ENCODE results near the gene CREB5. TPM values are rescaled to one million over a fixed set of nuclear protein-coding genes. Genes with fewer than 3 reads are reported as not detected.

The CREB5 gene
- polyA plus RNA-seq, 1 donor from 2014 or later = 3.7 TPM

GRCh38 chr7:28707291-28707690, 295.0 kb downstream of the CREB5 start:
- H3K4me3 ChIP-seq (ENCODE audit: low read length) = peak overlapping the region; percentile 60
- H3K9ac ChIP-seq (ENCODE audit: low read length) = peak overlapping the region; percentile 63
- H3K36me3 ChIP-seq (ENCODE audit: insufficient read depth, low read length) = no peaks in the 10 kb centered on the region
- H3K27me3 ChIP-seq (ENCODE audit: insufficient read depth, low read depth, low read length) = no peaks in the 10 kb centered on the region
- no peaks in the 10 kb centered on the region for H3K79me2 ChIP-seq (replicated peaks; ENCODE audit: insufficient read depth, low read length)
- no peaks in the 10 kb centered on the region for H3K9me2 ChIP-seq (ENCODE audit: insufficient read depth, low read length)
- peak overlapping the region; percentile 33 for H3K4me2 ChIP-seq (ENCODE audit: low read length)
- no peaks in the 10 kb centered on the region for H4K20me1 ChIP-seq (ENCODE audit: insufficient read depth)
- H3K9me3 ChIP-seq (ENCODE audit: low read length) = no peaks in the 10 kb centered on the region
- H3K27ac ChIP-seq (ENCODE audit: low read length) = peak overlapping the region; percentile 90
- no peak overlapping the region for H2AFZ ChIP-seq (ENCODE audit: low read depth, low read length)
- H3F3A ChIP-seq (ENCODE audit: insufficient read depth, low read length, poor library complexity, severe bottlenecking) = peaks cover 23% of the 10 kb centered on the region
- TF ChIP-seq REST (IDR thresholded peaks at IDR 0.05; ENCODE audit: borderline replicate concordance) (no peak), TAF1 (IDR thresholded peaks at IDR 0.05; ENCODE audit: low read depth) (no peak), EP300 (conservative IDR thresholded peaks at IDR 0.05; ENCODE audit: poor library complexity, severe bottlenecking) (no peak), MXI1 (conservative IDR thresholded peaks at IDR 0.05; ENCODE audit: poor library complexity, severe bottlenecking) (no peak), POLR2AphosphoS5 (IDR thresholded peaks at IDR 0.05) (no peak), CTCF (IDR thresholded peaks at IDR 0.05; ENCODE audit: poor library complexity, severe bottlenecking) (no peak), RAD21 (conservative IDR thresholded peaks at IDR 0.05) (no peak), SMC3 (conservative IDR thresholded peaks at IDR 0.05; ENCODE audit: poor library complexity) (no peak), EZH2 (IDR thresholded peaks at IDR 0.05; ENCODE audit: borderline replicate concordance, insufficient read depth, low read length, poor library complexity, severe bottlenecking) (no peak)

- Histone ChIP-seq H3K9me3 (ENCODE audit: low read length) (no peaks in the 10 kb centered on the region), H3K9me2 (ENCODE audit: insufficient read depth, low read length) (no peaks in the 10 kb centered on the region), H3K27me3 (ENCODE audit: insufficient read depth, low read depth, low read length) (no peaks in the 10 kb centered on the region), H3K4me3 (ENCODE audit: low read length) (peak overlapping the region; percentile 60), H4K20me1 (ENCODE audit: insufficient read depth) (no peaks in the 10 kb centered on the region), H3F3A (ENCODE audit: insufficient read depth, low read length, poor library complexity, severe bottlenecking) (peaks cover 23% of the 10 kb centered on the region), H3K79me2 (replicated peaks; ENCODE audit: insufficient read depth, low read length) (no peaks in the 10 kb centered on the region), H2AFZ (ENCODE audit: low read depth, low read length) (peak overlapping the region; percentile 18), H3K36me3 (ENCODE audit: insufficient read depth, low read length) (no peaks in the 10 kb centered on the region), H3K9ac (ENCODE audit: low read length) (peak overlapping the region; percentile 63), H3K27ac (ENCODE audit: low read length) (peak overlapping the region; percentile 90), H3K4me2 (ENCODE audit: low read length) (peak overlapping the region; percentile 33)
- peak; percentile 54 for TF ChIP-seq RAD21 (conservative IDR thresholded peaks at IDR 0.05)
- TF ChIP-seq TAF1 (IDR thresholded peaks at IDR 0.05; ENCODE audit: low read depth) = peak; percentile 14
- no peak for TF ChIP-seq EZH2 (IDR thresholded peaks at IDR 0.05; ENCODE audit: borderline replicate concordance, insufficient read depth, low read length, poor library complexity, severe bottlenecking)
- peak; percentile 52 for TF ChIP-seq SMC3 (conservative IDR thresholded peaks at IDR 0.05; ENCODE audit: poor library complexity)
- peak; percentile 86 for TF ChIP-seq REST (IDR thresholded peaks at IDR 0.05; ENCODE audit: borderline replicate concordance)
- TF ChIP-seq EP300 (conservative IDR thresholded peaks at IDR 0.05; ENCODE audit: poor library complexity, severe bottlenecking) = peak; percentile 62
- TF ChIP-seq POLR2AphosphoS5 (IDR thresholded peaks at IDR 0.05) = peak; percentile 51
- no peak for TF ChIP-seq CTCF (IDR thresholded peaks at IDR 0.05; ENCODE audit: poor library complexity, severe bottlenecking)
- TF ChIP-seq MXI1 (conservative IDR thresholded peaks at IDR 0.05; ENCODE audit: poor library complexity, severe bottlenecking) = peak; percentile 42
Measured at GRCh38 chr7:28708033-28708951, 296.0 kb downstream of the CREB5 start.
